Measurements from ENCODE around the gene SLC17A7. TPM values are rescaled to one million over a fixed set of nuclear protein-coding genes. Genes with fewer than 3 reads are reported as not detected.
A peak's percentile ranks its signal among the peaks of the same experiment; 100 is the strongest.
"Not testable (repeated sequence)": the region's sequence is repeated elsewhere in the genome, so short reads cannot be mapped to it uniquely, and the experiment has no call there.

Gene SLC17A7
- total RNA-seq, 1 donor from 2014 or later, result 0.55 TPM

DNA sequence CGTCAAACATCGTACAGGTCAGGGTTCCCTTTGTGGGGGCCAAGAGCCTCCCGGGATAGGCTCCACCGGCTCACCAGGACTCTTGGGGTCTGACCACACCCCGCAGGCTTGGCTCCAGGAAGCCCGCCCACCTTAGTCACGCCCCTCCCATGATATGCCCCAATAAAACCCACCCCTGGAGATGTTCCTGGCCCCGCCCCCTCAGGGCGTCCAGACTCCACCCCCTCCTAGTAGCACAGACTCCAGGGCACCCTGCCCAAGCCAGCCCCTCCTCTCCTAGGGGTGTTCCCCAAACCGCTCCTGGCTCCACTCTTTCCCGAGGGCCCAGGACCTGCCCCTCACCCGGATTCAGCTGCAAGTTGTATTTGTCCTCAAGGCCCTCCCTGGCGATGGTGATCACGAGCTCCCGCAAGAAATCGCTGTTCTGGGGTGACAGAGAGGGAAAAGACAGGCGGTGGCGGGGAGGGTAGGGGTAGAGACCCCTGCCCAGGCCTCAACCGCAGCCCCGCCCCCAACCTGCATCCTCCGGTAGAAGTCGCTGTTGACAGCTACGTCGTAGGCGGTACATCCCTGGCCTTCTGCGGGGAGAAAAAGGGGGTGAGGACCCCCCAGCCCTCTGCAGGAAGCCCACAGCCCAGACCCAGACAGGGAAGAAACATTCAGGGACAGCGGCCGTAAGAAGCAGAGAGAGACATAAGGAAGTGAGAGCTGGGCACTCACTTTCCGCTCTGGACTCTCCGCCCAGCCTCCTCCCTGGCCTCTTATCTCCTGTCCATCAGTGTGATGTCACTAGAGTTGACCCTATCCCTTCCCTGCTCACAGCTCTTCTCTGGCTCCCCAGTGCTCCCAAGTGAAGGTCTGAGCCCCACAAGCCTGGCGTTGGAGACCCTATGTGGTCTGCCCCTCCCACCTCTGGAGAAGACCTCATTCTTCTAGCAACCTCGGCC, 6.4 kb upstream of the SLC17A7 start:
- Mint-ChIP-seq H3K27ac (peak overlapping the region; percentile 35), H3K4me1 (peaks cover 49% of the 10 kb centered on the region), H3K4me3 (no peak overlapping the region), H3K9me3 (no peaks in the 10 kb centered on the region), H3K36me3 (ENCODE audit: low read depth) (peaks cover 52% of the 10 kb centered on the region), H3K27me3 (no peaks in the 10 kb centered on the region)
- intact Hi-C loops (cut with micrococcal nuclease), result no loop called here
- ATAC-seq (ENCODE audit: low read depth) (no peak), DNase-seq (no peak)
- TF ChIP-seq, protein P1, sequence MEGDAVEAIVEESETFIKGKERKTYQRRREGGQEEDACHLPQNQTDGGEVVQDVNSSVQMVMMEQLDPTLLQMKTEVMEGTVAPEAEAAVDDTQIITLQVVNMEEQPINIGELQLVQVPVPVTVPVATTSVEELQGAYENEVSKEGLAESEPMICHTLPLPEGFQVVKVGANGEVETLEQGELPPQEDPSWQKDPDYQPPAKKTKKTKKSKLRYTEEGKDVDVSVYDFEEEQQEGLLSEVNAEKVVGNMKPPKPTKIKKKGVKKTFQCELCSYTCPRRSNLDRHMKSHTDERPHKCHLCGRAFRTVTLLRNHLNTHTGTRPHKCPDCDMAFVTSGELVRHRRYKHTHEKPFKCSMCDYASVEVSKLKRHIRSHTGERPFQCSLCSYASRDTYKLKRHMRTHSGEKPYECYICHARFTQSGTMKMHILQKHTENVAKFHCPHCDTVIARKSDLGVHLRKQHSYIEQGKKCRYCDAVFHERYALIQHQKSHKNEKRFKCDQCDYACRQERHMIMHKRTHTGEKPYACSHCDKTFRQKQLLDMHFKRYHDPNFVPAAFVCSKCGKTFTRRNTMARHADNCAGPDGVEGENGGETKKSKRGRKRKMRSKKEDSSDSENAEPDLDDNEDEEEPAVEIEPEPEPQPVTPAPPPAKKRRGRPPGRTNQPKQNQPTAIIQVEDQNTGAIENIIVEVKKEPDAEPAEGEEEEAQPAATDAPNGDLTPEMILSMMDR (IDR thresholded peaks at IDR 0.05), result no peak
- POLR2A ChIA-PET, result interaction anchor here (0.9 to 10.9 kb wide), 4 partner anchors 21 to 184 kb away, joined by 3 to 193 read pairs (median 4); partner anchors contain the start of genes FLT3LG and RPS11
- CTCF ChIA-PET, result interaction anchor here (0.6 to 1.3 kb wide), 2 partner anchors 25 to 56 kb away, joined by 3 to 4 read pairs; no protein-coding TSS in a partner anchor

- Mint-ChIP-seq H3K27ac (no peak overlapping the region), H3K4me3 (no peak overlapping the region), H3K4me1 (peaks cover 50% of the 10 kb centered on the region), H3K9me3 (no peaks in the 10 kb centered on the region), H3K27me3 (peaks cover 11% of the 10 kb centered on the region), H3K36me3 (ENCODE audit: low read depth) (peaks cover 46% of the 10 kb centered on the region)
- ChIA-PET POLR2A (interaction anchor here (1.1 to 2.9 kb wide), 4 partner anchors 24 to 230 kb away, joined by 3 to 25 read pairs (median 6); no protein-coding TSS in a partner anchor), CTCF (interaction anchor here (1.4 to 2.2 kb wide), 4 partner anchors 24 to 332 kb away, joined by 3 to 12 read pairs (median 6); partner anchors contain the start of gene LIN7B)
- ATAC-seq (ENCODE audit: low read depth) (no peak), DNase-seq (no peak)
- intact Hi-C loops (cut with micrococcal nuclease), result no loop called here
- TF ChIP-seq, protein P1 (IDR thresholded peaks at IDR 0.05), result no peak
Observed at GRCh38 chr19:49445997-49446396, 4.7 kb upstream of the SLC17A7 start.

DNA sequence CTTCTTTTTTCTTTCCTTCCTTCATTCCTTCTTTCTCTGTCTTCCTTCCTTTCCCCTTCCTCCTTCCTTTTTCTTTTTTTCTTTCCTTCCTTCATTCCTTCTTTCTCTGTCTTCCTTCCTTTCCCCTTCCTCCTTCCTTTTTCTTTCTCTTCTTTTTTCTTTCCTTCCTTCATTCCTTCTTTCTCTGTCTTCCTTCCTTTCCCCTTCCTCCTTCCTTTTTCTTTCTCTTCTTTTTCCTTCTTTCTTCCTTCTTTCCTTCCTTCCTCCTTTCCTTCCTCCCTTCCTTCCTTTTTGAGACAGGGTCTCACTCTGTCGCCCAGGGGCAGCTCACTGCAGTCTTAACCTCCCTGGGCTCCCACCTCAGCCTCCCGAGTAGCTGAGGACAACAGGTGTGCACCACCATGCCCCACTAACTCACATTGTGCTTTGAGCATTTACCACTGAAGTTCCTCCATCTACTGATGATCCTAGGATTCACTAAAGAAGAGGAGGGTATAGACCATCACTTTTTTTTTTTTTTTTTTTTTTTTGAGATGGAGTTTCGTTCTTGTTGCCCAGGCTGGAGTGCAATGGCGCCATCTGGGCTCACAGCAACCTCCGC, 2.9 kb upstream of the SLC17A7 start:
- intact Hi-C loops (cut with micrococcal nuclease); DNase-seq; ATAC-seq (ENCODE audit: low read depth); H3K9me3 Mint-ChIP-seq: not testable (repeated sequence)
- H3K36me3 Mint-ChIP-seq (ENCODE audit: low read depth), result peaks cover 30% of the 10 kb centered on the region
- H3K27ac Mint-ChIP-seq, result peak overlapping the region; percentile 90
- ChIA-PET CTCF (interaction anchor here (0.6 to 3.3 kb wide), 9 partner anchors 12 to 231 kb away, joined by 3 to 28 read pairs (median 5); no protein-coding TSS in a partner anchor), POLR2A (interaction anchor here (0.6 to 2.9 kb wide), 11 partner anchors 8 to 996 kb away, joined by 3 to 28 read pairs (median 5); no protein-coding TSS in a partner anchor)
- H3K27me3 Mint-ChIP-seq, result peaks cover 28% of the 10 kb centered on the region
- H3K4me3 Mint-ChIP-seq, result peak overlapping the region; percentile 86
- H3K4me1 Mint-ChIP-seq, result peaks cover 41% of the 10 kb centered on the region

DNA sequence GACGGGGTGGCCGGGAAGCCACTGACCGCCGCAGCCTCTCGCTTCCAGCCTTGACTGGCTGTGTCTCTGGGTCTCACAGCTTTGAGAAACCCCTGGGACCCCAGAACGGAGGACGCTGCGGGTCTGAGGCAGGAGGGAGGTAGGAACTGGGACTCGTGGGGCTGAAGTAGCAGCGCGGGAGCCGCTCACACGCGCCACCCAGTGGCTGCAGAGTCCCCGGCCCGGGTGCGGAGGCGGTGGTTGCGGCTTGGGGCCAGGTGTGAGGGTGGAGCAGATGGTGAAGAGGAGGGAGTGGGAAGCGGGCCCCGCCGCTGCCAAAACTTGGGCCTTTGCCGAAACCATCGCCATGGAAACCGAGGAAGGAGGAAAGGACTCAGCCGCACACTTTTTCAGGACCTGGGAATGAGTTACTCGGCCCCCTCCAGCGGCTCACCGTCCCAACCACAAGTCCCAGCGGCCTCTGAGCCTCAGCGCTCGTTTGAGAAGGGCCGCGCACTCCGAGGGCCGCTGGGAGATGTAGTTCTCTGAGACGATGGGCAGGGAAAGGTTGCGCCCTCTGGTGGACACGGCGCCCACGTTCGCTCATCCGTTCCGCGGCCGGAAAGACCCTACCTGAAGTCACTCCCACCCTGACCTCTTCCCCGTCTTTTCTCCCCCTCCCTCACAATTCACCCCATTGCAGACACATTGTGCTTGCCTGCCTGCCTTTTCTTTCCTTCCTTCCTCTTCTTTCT, 2.2 kb upstream of the SLC17A7 start:
- ChIA-PET POLR2A (interaction anchor here (0.6 to 2.9 kb wide), 14 partner anchors 26 to 627 kb away, joined by 3 to 28 read pairs (median 4); partner anchors contain the start of genes FCGRT and TEAD2), CTCF (interaction anchor here (0.6 to 3.3 kb wide), 12 partner anchors 8 to 217 kb away, joined by 3 to 28 read pairs (median 5); partner anchors contain the start of gene PIH1D1)
- peaks cover 24% of the 10 kb centered on the region for H3K36me3 Mint-ChIP-seq (ENCODE audit: low read depth)
- peak overlapping the region; percentile 86 for H3K4me3 Mint-ChIP-seq
- peak overlapping the region; percentile 90 for H3K27ac Mint-ChIP-seq
- H3K9me3 Mint-ChIP-seq, result no peaks in the 10 kb centered on the region
- H3K27me3 Mint-ChIP-seq, result peaks cover 34% of the 10 kb centered on the region
- intact Hi-C loops (cut with micrococcal nuclease), result loop anchor here (1.0 to 2.0 kb wide), 10 partner anchors 8 to 217 kb away; partner anchors contain the start of gene PIH1D1
- H3K4me1 Mint-ChIP-seq, result peaks cover 39% of the 10 kb centered on the region
- DNase-seq (peak; percentile 94), ATAC-seq (ENCODE audit: low read depth) (peak; percentile 85)
- TF ChIP-seq, protein P1 (IDR thresholded peaks at IDR 0.05), result peak; percentile 77
